ENCODE results near the gene POLR1A.

POLR1A gene

DNA sequence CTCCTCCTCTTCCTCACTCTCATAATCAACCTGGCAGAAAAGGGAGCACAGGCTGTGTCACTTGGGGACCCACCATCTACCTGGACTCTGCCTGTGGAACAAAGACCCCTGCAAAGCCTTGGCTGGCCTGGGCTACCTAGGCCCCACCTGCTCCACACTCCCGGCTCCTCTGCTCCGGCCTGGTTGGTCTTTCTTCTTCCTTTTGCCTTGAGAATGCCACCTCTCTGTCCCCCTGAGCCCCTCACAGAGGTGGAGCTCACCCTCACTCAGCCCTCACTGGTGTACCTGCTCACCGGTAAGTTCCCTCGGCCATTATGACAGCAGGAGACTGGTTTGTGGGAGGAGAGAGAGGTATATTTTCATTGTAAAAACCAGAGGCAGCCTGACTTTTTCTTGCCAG, 74.1 kb downstream of the POLR1A start:
- H3K4me3 ChIP-seq (ENCODE audit: low read depth, low read length): no peak overlapping the region
- DNase-seq (ENCODE audit: low read depth): no peak
- TF ChIP-seq, protein P1, sequence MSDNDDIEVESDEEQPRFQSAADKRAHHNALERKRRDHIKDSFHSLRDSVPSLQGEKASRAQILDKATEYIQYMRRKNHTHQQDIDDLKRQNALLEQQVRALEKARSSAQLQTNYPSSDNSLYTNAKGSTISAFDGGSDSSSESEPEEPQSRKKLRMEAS (IDR thresholded peaks at IDR 0.05; ENCODE audit: low read depth, low read length): no peak
- TF ChIP-seq POLR2A (IDR thresholded peaks at IDR 0.05; ENCODE audit: extremely low read depth, insufficient read length) (no peak), MYC (IDR thresholded peaks at IDR 0.05; ENCODE audit: low read depth, low read length) (no peak)
- TF ChIP-seq, protein P2, sequence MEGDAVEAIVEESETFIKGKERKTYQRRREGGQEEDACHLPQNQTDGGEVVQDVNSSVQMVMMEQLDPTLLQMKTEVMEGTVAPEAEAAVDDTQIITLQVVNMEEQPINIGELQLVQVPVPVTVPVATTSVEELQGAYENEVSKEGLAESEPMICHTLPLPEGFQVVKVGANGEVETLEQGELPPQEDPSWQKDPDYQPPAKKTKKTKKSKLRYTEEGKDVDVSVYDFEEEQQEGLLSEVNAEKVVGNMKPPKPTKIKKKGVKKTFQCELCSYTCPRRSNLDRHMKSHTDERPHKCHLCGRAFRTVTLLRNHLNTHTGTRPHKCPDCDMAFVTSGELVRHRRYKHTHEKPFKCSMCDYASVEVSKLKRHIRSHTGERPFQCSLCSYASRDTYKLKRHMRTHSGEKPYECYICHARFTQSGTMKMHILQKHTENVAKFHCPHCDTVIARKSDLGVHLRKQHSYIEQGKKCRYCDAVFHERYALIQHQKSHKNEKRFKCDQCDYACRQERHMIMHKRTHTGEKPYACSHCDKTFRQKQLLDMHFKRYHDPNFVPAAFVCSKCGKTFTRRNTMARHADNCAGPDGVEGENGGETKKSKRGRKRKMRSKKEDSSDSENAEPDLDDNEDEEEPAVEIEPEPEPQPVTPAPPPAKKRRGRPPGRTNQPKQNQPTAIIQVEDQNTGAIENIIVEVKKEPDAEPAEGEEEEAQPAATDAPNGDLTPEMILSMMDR (IDR thresholded peaks at IDR 0.05; ENCODE audit: low read depth, low read length): no peak

DNA sequence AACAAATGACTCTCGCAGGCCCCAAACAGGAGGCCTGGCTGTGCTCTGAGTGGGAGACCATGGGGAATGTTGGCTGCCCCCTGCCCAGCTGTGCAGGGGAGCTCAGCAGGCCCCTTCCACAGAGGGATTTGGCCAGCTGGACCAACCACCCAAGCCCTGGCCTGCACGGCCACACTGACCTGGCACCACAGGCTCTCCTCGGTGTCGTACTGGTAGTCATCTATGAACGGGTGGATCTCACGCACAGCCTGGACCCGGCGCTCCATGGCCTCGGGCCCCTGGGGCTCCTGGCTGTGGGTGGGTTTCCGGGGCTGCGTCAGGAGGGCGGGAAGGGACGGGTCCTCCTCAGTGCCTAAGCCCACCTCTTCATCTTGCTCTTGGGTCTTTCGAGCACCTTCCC, 74.5 kb downstream of the POLR1A start:
- TF ChIP-seq MYC (IDR thresholded peaks at IDR 0.05; ENCODE audit: low read depth, low read length) (no peak), POLR2A (IDR thresholded peaks at IDR 0.05; ENCODE audit: extremely low read depth, insufficient read length) (no peak)
- TF ChIP-seq, protein P2 (IDR thresholded peaks at IDR 0.05; ENCODE audit: low read depth, low read length): no peak
- TF ChIP-seq, protein P1 (IDR thresholded peaks at IDR 0.05; ENCODE audit: low read depth, low read length): no peak
- no peak for DNase-seq (ENCODE audit: low read depth)
- H3K4me3 ChIP-seq (ENCODE audit: low read depth, low read length): no peak overlapping the region

DNA sequence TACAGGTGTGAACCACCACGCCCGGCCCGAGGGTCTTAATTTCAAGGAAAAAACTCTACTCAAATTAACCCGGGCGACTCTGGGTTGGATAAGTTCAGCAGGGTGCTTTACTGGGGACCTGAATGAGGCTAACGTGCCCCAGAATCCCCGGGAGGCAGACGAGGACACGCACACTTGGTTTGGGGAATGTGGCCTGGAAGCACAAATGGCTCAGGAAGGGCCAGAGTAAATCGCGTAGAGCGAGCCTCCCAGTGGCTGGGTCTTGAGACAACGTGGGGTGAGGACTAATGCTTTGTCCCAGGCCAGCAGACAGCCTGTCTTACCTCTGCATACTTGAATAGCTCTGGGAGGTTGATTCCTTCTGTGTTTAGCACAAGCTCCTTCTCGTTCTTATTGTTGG, 75.8 kb downstream of the POLR1A start:
- DNase-seq (ENCODE audit: low read depth): no peak
- TF ChIP-seq MYC (IDR thresholded peaks at IDR 0.05; ENCODE audit: low read depth, low read length): no peak
- TF ChIP-seq, protein P1 (IDR thresholded peaks at IDR 0.05; ENCODE audit: low read depth, low read length): no peak
- TF ChIP-seq, protein P2 (IDR thresholded peaks at IDR 0.05; ENCODE audit: low read depth, low read length): no peak
- no peak for TF ChIP-seq POLR2A (IDR thresholded peaks at IDR 0.05; ENCODE audit: extremely low read depth, insufficient read length)

DNA sequence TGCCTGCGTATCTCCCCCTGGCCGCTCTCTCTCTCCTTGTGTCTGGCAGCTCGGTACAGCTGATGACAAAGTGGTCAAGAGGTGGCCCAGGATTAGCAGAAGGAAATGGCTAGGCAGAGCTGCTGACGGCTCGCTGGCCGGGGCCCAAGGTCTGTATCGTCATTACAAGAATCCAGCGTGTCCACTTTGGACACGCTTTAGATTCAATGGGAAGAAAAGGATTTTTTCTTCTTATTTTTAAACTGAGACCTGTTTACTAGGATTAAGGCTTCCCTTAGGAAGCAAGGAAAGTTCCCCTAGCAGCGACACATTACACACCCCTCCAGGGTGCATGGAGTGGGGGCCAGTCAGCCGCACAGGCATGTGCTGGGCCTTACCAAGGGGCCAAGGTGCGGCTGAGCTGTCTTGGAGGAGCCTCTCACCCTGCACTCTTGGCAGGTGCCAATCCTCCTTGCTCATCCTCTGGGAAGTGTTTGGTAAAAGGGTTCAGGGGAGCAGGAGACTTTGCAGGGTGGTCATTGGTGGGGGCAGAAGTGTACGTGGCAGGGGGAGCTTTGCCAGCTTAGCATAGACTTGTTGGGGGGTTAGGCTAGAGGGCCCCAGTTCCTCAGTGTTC, 76.8 kb downstream of the POLR1A start:
- no peak overlapping the region for H3K4me3 ChIP-seq (ENCODE audit: low read depth, low read length)
- no peak for DNase-seq (ENCODE audit: low read depth)
- TF ChIP-seq POLR2A (IDR thresholded peaks at IDR 0.05; ENCODE audit: extremely low read depth, insufficient read length) (no peak), MYC (IDR thresholded peaks at IDR 0.05; ENCODE audit: low read depth, low read length) (no peak)
- TF ChIP-seq, protein P2 (IDR thresholded peaks at IDR 0.05; ENCODE audit: low read depth, low read length): no peak
- TF ChIP-seq, protein P1 (IDR thresholded peaks at IDR 0.05; ENCODE audit: low read depth, low read length): no peak

More for the DNA sequence above, 75.8 kb downstream of the POLR1A start:
- H3K4me3 ChIP-seq (ENCODE audit: low read depth, low read length): no peak overlapping the region

DNA sequence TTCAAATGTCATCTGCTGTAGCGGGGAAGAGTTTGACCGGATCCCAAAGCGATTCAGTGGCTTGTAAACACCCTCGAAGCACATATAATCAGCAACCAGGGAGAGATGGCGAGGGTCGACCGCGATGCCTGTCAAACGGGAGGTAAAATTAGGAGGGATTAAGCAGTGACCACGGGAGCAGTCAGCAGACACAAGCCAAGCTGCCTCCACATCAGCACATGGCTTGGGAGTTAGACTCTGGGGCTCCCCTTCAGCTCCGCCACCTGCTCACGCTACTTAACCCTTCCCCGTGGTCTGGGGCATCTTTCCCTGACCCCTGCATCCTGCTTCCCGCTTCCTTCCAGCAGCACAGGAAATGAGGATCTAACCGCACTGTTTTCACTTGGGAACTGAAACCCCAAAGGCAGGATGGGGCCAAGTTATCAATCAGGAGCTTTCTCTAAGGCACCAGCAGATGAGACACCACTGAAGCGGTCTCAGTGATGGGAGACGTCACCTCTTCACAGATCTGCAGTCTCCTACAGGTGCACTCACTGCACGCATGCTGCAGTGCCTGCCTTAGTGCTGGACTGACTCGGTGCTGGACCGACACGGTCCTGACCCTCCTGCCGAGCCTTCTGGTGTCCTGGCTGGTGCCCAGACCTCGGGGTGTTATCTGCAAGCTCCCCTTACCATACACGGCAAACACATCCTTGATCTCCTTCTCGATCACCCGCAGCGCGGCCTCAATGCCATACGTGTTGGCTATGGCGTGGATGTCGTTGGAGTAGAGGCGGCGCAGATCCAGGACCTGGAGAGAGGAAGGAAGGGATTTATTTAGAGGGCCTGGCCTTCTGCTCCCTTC, 77.5 kb downstream of the POLR1A start:
- DNase-seq (ENCODE audit: low read depth): no peak
- TF ChIP-seq POLR2A (IDR thresholded peaks at IDR 0.05; ENCODE audit: extremely low read depth, insufficient read length) (no peak), MYC (IDR thresholded peaks at IDR 0.05; ENCODE audit: low read depth, low read length) (no peak)
- TF ChIP-seq, protein P1 (IDR thresholded peaks at IDR 0.05; ENCODE audit: low read depth, low read length): no peak
- TF ChIP-seq, protein P2 (IDR thresholded peaks at IDR 0.05; ENCODE audit: low read depth, low read length): no peak
- no peak overlapping the region for H3K4me3 ChIP-seq (ENCODE audit: low read depth, low read length)

Measured in NB4 (cell line).